MM.1S (cell line): ENCODE results near the gene TAF11L4.
"Not testable (repeated sequence)": the region's sequence is repeated elsewhere in the genome, so short reads cannot be mapped to it uniquely, and the experiment has no call there.

Experiments
- DNase-seq: peaks from one replicate; pipeline ENCODE4 v3.0.0-alpha.2; 2015
- H2AFZ ChIP-seq: fragments of 300-600 bp; sonication (generic); 2 replicates; pipeline ENCODE4 v1.6.0; 2016; ENCODE audit warnings: antibody characterized with exemption, low read length
- H3F3A ChIP-seq: fragments of 300-600 bp; sonication (generic); 2 replicates; pipeline ENCODE4 v1.6.1; 2016; ENCODE audit warnings: mild to moderate bottlenecking, antibody characterized with exemption, low read length, moderate library complexity, mixed read lengths; ENCODE audit not compliant: insufficient read depth
- H3K27ac ChIP-seq: fragments of 300-600 bp; sonication (generic); 2 replicates; pipeline ENCODE4 v1.5.1; 2016; ENCODE audit warnings: mild to moderate bottlenecking, low read length
- H3K27me3 ChIP-seq: fragments of 300-600 bp; sonication (generic); replicated peaks from 2 replicates; pipeline ENCODE4 v1.6.0; 2016; ENCODE audit warnings: low read length; ENCODE audit not compliant: insufficient read depth
- H3K36me3 ChIP-seq: fragments of 300-600 bp; sonication (generic); replicated peaks from 2 replicates; pipeline ENCODE4 v1.6.1; 2016; ENCODE audit warnings: mild to moderate bottlenecking, low read length, mixed read lengths; ENCODE audit not compliant: insufficient read depth
- H3K4me1 ChIP-seq: fragments of 300-600 bp; sonication (generic); 2 replicates; pipeline ENCODE4 v1.6.1; 2016; ENCODE audit warnings: low read length, mixed read lengths
- H3K4me2 ChIP-seq: fragments of 300-600 bp; sonication (generic); 2 replicates; pipeline ENCODE4 v1.6.0; 2016; ENCODE audit warnings: low read depth, low read length
- H3K4me3 ChIP-seq: fragments of 300-600 bp; sonication (generic); 2 replicates; pipeline ENCODE4 v1.5.1; 2016; ENCODE audit warnings: low read length, mixed read lengths
- H3K79me2 ChIP-seq: fragments of 300-600 bp; sonication (generic); 2 replicates; pipeline ENCODE4 v1.6.1; 2016; ENCODE audit warnings: mixed run types, low read length, mixed read lengths
- H3K9ac ChIP-seq: fragments of 300-600 bp; sonication (generic); 2 replicates; pipeline ENCODE4 v1.6.1; 2016; ENCODE audit warnings: low read length, mixed read lengths
- H3K9me2 ChIP-seq: fragments of 300-600 bp; sonication (generic); replicated peaks from 2 replicates; pipeline ENCODE4 v1.6.1; 2016; ENCODE audit warnings: mild to moderate bottlenecking, low read length, mixed read lengths; ENCODE audit not compliant: insufficient read depth
- H3K9me3 ChIP-seq: fragments of 300-600 bp; sonication (generic); replicated peaks from 2 replicates; pipeline ENCODE4 v1.6.1; 2016; ENCODE audit warnings: mild to moderate bottlenecking, low read length, mixed read lengths; ENCODE audit not compliant: insufficient read depth
- H4K20me1 ChIP-seq: fragments of 300-600 bp; sonication (generic); 2 replicates; pipeline ENCODE4 v1.6.1; 2016; ENCODE audit warnings: mild to moderate bottlenecking, low read length, moderate library complexity, mixed read lengths; ENCODE audit not compliant: insufficient read depth
- EZH2 ChIP-seq: fragments of 300-600 bp; sonication (generic); optimal IDR thresholded peaks from 2 replicates; pipeline ENCODE3; 2017; ENCODE audit warnings: low read depth, mild to moderate bottlenecking, antibody characterized with exemption, low read length, mixed read lengths
- EZH2phosphoT487 ChIP-seq: fragments of 300-600 bp; sonication (generic); IDR thresholded peaks from 2 replicates; pipeline ENCODE4 v1.6.1; 2018; ENCODE audit warnings: antibody characterized with exemption, low read length
- TF ChIP-seq, protein P1 (sequence below): fragments of 300-600 bp; sonication (generic); IDR thresholded peaks from 2 replicates; pipeline ENCODE4 v1.5.1; 2016; ENCODE audit warnings: antibody characterized with exemption, low read length, mixed read lengths

The TAF11L4 gene

DNA sequence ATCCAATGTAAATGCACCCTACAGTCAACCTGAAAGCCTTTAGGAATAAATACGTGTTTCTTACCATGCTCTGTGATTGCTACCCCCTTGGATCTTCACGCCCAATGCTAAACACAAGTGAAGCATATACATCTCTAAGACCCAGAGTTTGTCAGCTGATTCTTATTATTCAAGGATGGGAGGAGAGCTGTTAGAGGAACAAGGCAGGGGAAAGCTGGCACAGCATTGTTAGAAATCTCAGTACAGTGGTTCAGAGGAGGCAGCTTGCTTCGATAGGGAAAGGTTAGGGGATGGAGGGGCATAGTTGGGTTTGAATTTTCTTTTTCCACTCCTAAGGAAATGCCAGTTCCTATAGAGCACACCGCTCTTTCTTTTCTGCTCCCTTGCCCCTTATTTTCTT is 40.2 kb upstream of the TAF11L4 start:
- TF ChIP-seq EZH2phosphoT487 (no peak), EZH2 (no peak)
- TF ChIP-seq, protein P1, sequence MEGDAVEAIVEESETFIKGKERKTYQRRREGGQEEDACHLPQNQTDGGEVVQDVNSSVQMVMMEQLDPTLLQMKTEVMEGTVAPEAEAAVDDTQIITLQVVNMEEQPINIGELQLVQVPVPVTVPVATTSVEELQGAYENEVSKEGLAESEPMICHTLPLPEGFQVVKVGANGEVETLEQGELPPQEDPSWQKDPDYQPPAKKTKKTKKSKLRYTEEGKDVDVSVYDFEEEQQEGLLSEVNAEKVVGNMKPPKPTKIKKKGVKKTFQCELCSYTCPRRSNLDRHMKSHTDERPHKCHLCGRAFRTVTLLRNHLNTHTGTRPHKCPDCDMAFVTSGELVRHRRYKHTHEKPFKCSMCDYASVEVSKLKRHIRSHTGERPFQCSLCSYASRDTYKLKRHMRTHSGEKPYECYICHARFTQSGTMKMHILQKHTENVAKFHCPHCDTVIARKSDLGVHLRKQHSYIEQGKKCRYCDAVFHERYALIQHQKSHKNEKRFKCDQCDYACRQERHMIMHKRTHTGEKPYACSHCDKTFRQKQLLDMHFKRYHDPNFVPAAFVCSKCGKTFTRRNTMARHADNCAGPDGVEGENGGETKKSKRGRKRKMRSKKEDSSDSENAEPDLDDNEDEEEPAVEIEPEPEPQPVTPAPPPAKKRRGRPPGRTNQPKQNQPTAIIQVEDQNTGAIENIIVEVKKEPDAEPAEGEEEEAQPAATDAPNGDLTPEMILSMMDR, result no peak
- H2AFZ ChIP-seq, result no peak overlapping the region
- H4K20me1 ChIP-seq, result no peaks in the 10 kb centered on the region
- no peak for DNase-seq
- no peak overlapping the region for H3K4me3 ChIP-seq
- H3K4me2 ChIP-seq, result no peak overlapping the region
- no peak overlapping the region for H3K27ac ChIP-seq
- no peak overlapping the region for H3K9ac ChIP-seq
- no peaks in the 10 kb centered on the region for H3K9me2 ChIP-seq
- H3K36me3 ChIP-seq, result no peaks in the 10 kb centered on the region
- no peaks in the 10 kb centered on the region for H3K9me3 ChIP-seq
- H3K4me1 ChIP-seq, result no peaks in the 10 kb centered on the region
- no peaks in the 10 kb centered on the region for H3F3A ChIP-seq
- H3K27me3 ChIP-seq, result no peaks in the 10 kb centered on the region
- no peaks in the 10 kb centered on the region for H3K79me2 ChIP-seq

DNA sequence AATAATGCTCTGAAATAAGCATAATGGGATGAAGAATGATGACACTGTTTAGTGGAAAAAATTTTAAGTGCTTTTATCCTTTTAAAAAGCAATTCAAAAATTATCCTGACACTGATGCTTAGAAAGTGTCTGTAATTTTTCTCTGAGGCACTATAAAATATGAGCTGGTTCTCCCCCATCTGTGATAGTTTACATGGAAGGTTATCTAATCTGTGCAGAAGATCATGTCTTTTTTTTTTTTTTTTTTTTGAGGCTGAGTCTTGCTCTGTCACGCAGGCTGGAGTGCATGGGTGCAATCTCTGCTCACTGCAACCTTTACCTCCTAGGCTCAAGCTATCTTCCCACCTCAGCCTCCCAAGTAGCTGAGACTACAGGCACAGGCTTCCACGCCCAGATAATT is 38.8 kb upstream of the TAF11L4 start:
- H3K27ac ChIP-seq, result no peak overlapping the region
- no peaks in the 10 kb centered on the region for H4K20me1 ChIP-seq
- H3K27me3 ChIP-seq, result no peaks in the 10 kb centered on the region
- H3K9me2 ChIP-seq, result no peaks in the 10 kb centered on the region
- H2AFZ ChIP-seq, result no peak overlapping the region
- H3K9ac ChIP-seq, result no peak overlapping the region
- H3K36me3 ChIP-seq, result no peaks in the 10 kb centered on the region
- H3K4me3 ChIP-seq, result no peak overlapping the region
- no peaks in the 10 kb centered on the region for H3K79me2 ChIP-seq
- no peaks in the 10 kb centered on the region for H3F3A ChIP-seq
- H3K9me3 ChIP-seq, result no peaks in the 10 kb centered on the region
- TF ChIP-seq, protein P1, result no peak
- TF ChIP-seq EZH2phosphoT487, result no peak
- TF ChIP-seq EZH2, result no peak
- H3K4me2 ChIP-seq, result no peak overlapping the region
- no peak for DNase-seq
- H3K4me1 ChIP-seq, result no peaks in the 10 kb centered on the region

DNA sequence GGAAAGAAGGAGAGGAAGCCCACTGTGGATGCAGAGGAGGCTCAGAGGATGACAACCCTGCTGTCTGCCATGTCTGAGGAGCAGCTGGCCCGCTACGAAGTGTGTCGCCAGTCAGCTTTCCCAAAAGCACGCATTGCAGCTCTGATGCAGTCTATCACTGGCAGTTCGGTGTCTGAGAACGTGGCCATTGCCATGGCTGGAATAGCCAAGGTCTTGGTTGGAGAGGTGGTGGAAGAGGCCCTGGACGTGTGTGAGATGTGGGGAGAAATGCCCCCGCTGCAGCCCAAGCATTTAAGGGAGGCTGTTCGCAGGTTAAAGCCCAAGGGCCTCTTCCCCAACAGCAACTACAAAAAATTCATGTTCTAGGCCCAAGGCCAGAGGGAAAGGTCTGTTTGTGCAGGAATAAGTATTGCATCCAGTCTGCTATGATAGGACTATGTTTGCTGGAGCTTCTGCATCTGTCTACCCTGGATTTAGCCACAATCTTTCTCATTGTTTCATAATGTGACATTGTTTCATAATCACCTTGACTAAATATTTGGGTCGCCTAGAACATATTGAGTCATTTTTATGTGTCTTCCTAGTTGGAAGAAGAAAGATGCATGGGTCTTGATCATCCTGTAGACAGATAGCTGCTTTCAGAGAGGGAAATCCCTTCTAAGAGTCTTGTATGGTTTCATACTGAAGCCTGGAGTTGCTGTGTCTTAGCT is 35.0 kb upstream of the TAF11L4 start:
- not testable (repeated sequence) for H3K79me2 ChIP-seq, H3K4me2 ChIP-seq, H3K9ac ChIP-seq, H4K20me1 ChIP-seq, H3K4me3 ChIP-seq, H3K27me3 ChIP-seq, H3F3A ChIP-seq, H3K36me3 ChIP-seq, H3K9me2 ChIP-seq, H3K9me3 ChIP-seq, H3K4me1 ChIP-seq, H2AFZ ChIP-seq, DNase-seq, H3K27ac ChIP-seq

DNA sequence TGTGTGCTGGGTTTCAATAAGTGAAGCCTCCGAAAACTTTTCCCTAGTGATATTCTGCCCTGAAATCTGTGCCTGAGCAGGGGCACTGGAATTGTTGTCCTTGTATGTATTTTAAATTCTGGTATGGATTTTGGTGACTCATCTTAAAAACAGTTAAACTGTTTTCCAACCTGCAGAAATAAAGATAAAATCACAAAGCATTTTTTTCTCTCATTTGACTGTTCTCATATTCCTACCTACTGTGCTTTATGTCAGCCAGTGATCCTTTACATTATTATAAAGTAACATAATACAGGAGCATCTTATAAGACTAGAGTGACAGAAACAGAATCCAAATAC is 34.5 kb upstream of the TAF11L4 start:
- H3K4me2 ChIP-seq, result no peak overlapping the region
- no peak overlapping the region for H2AFZ ChIP-seq
- H3K4me1 ChIP-seq, result no peaks in the 10 kb centered on the region

DNA sequence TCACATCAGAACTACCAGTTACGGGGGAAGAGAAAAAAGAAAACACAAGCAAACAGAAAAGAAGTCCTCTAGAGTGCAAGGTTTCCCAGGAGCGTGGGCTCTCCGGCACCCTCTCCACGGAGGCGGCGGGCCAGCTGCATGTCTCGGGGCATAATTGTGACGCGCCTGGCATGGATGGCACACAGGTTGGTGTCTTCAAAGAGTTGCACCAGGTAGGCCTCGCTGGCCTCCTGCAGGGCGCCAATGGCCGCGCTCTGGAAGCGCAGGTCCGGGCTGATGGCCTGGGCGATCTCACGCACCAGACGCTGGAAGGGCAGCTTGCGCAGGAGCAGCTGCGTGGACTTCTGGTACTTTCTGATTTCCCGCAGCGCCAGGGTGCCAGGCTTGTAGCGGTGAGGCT is 30.3 kb upstream of the TAF11L4 start:
- H2AFZ ChIP-seq, H3K27me3 ChIP-seq, H3K4me1 ChIP-seq, H3K9me2 ChIP-seq, H4K20me1 ChIP-seq, H3F3A ChIP-seq, H3K4me2 ChIP-seq, H3K79me2 ChIP-seq, H3K4me3 ChIP-seq, H3K27ac ChIP-seq, H3K9ac ChIP-seq, H3K36me3 ChIP-seq, H3K9me3 ChIP-seq, DNase-seq: not testable (repeated sequence)

More for the DNA sequence above, 34.5 kb upstream of the TAF11L4 start:
- Histone ChIP-seq H3K27me3 (no peaks in the 10 kb centered on the region), H3K27ac (no peak overlapping the region), H3K79me2 (no peaks in the 10 kb centered on the region), H3K9ac (no peak overlapping the region), H3K9me2 (no peaks in the 10 kb centered on the region), H3K36me3 (no peaks in the 10 kb centered on the region), H3F3A (no peaks in the 10 kb centered on the region), H4K20me1 (no peaks in the 10 kb centered on the region), H3K4me3 (no peak overlapping the region), H3K9me3 (no peaks in the 10 kb centered on the region)
- TF ChIP-seq, protein P1, result no peak
- TF ChIP-seq EZH2phosphoT487, result no peak
- DNase-seq, result no peak
